HG02884 (cell line): Measurements from ENCODE around the gene ETNK2.

Source experiments
- ATAC-seq: cut with Tn5 transposase; IDR thresholded peaks from one replicate; pipeline ENCODE4 v1.9.1; 2021; ENCODE audit warnings: mild to moderate bottlenecking, moderate library complexity; ENCODE audit not compliant: unreplicated experiment

Gene ETNK2

DNA sequence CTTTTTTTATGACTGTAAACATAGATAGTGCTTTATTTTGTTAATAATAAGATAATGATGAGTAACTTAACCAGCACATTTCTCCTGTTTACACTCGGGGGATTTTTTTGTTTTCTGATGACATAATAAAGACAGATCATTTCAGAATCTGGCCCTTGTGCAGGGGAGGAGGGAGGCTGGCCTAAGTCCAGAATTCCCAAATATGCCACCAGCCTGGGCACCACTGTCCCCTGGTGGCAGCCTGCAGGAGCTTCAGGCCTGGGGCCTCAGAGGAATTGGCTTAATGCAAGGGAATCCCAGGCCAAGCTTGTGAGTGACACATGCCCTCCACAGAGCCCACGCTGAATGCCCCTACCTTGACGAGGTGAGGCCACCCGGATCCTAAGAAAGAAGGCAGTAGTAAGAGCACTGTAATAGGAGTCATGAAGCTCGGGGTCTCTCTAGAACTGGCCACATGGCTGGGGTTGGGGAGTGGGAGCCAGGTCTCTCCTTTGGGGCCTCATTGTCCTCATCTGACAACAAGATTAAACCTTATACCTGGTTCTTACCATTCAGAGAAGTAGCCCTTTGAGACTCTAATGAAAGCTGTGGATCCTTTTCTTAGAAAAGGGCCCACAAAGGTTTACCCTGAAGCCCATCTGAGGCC lies 24.1 kb downstream of the ETNK2 start:
- no peak for ATAC-seq

DNA sequence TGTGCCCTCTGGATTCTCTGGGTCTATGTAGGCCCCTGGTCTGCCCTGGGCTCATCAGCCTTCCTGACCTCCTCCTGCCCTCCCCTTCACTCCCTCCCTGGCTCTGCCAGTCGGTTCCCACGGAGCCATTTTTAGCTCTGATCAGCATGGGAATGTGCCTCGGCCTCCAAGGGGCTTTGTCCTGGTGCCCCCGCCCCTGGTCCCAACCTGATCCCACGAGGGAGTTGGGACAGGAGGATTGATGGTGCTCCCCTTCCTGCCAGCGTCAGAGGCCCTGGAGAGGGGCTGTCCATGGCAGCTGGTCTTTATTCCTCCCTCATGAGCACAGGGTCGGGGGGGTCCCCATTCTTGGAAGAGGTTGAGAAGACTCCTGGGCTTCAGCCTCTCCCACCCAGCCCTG lies 24.9 kb downstream of the ETNK2 start:
- ATAC-seq: no peak

DNA sequence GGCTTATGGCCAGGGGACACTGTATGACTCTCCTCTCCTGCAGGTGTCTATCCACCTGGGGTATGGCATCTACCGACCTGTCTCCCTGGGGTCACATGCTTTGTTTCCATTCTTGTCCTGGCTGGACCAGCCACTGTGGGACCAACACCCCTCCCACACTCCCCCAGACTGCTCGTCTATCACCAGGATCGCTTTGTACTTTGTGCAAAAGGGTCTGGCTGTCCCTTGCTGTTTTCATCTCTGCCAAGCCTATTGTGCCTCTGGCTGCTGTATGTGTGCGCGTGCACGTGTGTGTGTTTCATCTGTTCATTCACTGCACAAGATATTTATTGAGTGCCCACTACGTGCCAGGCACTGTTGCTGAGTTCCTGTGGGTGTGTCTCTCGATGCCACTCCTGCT lies 25.5 kb downstream of the ETNK2 start:
- ATAC-seq: no peak

DNA sequence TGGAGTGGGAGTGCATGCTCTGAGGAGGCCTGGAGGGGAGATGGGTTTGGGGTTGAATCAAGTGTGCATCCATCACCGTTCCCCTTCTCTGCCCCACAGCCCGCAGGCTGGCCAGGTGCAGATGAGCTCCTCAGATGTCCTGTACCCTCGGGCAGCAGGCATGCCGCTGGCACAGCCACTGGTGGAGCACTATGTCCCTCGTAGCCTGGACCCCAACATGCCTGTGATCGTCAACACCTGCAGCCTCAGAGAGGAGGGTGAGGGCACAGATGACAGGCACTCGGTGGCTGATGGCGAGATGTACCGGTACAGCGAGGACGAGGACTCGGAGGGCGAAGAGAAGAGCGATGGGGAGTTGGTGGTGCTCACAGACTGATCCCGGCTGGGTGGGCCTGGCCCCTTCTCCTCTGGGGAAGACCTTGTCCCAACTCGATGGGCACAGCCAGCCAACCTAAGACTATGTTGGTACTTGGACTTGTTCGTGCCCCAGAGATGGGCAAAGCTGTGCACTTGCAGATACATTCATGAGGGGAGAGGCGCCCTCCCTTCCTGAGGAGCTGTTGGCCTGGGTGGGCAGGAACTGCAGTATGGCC lies 26.0 kb downstream of the ETNK2 start:
- no peak for ATAC-seq

DNA sequence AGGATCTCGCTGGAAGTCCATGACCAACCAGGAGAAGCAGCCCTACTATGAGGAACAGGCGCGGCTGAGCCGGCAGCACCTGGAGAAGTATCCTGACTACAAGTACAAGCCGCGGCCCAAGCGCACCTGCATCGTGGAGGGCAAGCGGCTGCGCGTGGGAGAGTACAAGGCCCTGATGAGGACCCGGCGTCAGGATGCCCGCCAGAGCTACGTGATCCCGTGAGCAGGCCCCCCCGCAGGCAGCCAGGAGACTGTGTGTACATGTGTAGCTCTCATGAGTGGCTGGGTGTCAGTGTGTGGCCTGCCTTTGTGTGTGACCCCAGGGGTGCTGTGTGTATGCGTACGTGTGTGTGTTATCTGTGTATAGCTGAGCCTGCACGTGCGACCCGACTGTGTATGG lies 27.2 kb downstream of the ETNK2 start:
- ATAC-seq: no peak

DNA sequence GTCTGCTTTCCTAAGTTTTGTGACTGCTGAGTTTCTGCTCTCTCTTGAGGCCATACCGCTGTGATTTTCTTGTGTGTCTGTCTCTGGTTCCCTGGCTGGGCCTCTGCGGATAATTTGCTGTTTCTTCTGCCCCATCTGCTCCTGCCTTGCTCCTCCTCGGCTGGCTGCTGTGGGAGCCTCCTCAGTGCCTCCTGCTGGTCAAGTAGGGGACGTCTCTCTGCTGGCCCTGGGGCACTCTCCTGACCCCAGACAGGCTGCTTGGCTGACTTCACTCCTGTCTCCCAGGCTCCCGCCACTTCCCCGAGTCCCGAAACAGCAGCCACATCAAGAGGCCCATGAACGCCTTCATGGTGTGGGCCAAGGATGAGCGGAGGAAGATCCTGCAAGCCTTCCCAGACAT lies 28.5 kb downstream of the ETNK2 start:
- ATAC-seq: no peak

DNA sequence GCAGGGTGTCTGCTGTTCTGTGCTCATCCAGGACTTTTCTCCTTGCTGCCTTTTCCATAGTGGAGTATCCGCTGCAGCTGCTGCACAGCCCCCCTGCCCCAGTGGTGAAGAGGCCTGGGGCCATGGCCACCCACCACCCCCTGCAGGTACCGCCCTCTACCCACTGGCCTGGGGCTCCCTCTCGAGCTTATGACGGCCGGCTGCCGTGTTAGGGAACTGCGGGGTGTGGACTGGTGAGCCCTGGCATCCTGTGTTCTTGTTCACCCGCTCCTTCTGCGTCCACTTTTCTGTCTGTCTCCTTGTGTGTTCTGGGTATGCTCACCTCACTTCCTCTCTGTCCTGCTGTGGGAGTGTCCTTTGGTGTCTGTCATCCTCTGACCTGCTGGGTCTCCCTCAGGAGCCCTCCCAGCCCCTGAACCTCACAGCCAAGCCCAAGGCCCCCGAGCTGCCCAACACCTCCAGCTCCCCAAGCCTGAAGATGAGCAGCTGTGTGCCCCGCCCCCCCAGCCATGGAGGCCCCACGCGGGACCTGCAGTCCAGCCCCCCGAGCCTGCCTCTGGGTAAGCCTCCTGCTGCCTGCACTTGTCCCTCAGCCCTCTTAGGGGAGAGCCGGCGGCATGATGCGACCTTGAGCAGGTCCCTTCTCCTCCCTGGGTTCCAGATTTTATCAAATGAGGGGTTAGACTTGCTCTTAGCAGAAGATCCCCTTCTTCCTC lies 29.8 kb downstream of the ETNK2 start:
- no peak for ATAC-seq

DNA sequence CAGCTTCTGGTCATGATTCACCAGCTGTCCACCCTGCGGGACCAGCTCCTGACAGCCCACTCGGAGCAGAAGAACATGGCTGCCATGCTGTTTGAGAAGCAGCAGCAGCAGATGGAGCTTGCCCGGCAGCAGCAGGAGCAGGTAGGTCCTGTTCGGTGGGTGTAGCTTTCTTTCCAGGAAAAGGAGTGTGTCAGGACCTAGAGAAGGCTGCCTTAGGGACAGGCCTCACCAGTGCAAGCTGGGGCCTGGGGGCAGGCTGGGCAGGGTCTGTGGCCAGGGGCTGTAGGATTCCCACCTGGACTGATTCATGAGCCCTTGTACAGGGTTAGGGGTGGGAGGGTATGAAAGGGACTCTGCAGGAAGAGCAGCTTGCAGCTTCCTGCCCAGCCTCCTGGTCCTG lies 35.3 kb downstream of the ETNK2 start:
- no peak for ATAC-seq

DNA sequence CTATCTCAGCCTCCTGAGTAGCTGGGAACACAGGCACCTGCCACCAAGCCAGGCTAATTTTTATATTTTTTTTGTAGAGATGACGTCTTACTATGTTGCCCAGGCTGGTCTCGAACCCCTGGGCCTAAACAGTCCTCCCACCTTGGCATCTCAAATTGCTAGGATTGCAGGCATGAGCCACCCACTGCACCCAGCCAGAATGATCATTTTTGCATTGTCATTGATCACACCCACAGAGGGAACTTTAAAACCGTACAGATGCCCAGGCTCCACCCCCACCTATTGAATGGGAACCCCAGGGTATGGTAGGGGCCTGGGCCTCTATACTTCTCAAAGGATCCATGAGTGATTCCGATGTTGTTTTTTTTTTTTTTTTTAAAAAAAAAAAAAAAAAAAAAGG lies 36.7 kb downstream of the ETNK2 start:
- no peak for ATAC-seq

DNA sequence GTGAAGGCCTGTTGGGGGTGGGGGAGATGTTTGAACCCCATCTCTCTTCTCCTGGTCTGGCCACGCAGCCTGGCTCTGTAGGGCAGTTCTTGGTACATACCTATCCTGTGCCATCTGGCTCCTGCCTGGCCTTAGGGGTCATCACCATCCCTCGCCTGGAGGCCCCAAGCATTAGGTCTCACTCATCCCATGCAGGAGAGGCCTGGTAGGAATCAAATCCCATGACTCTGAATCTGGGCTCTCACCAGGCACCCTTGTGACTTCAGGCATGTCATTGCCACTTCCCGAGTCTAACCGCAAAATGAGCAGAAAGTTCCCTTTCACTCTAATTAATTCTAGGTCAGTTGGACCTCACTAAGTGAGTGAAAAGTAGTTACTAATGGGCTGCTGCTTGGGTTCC lies 37.2 kb downstream of the ETNK2 start:
- ATAC-seq: no peak

DNA sequence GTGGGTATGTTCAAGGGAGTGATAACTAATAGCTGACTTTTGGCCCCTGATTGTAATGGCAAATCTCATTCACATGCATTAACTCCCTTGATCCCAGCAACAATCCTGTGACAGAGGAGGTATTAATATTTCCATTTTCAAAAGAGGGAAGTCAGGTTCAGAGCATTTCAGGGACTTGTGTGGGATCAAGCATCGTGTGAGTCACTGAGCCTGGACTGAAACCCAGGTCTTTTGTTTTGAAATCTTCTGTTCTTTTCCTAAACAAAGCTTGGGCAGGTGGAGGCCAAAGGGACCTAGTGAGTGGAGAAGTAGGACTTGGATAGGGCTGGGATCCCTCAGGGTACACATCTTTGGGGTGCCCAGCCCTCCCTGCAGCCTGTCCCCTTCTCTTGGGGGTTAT lies 37.9 kb downstream of the ETNK2 start:
- no peak for ATAC-seq

DNA sequence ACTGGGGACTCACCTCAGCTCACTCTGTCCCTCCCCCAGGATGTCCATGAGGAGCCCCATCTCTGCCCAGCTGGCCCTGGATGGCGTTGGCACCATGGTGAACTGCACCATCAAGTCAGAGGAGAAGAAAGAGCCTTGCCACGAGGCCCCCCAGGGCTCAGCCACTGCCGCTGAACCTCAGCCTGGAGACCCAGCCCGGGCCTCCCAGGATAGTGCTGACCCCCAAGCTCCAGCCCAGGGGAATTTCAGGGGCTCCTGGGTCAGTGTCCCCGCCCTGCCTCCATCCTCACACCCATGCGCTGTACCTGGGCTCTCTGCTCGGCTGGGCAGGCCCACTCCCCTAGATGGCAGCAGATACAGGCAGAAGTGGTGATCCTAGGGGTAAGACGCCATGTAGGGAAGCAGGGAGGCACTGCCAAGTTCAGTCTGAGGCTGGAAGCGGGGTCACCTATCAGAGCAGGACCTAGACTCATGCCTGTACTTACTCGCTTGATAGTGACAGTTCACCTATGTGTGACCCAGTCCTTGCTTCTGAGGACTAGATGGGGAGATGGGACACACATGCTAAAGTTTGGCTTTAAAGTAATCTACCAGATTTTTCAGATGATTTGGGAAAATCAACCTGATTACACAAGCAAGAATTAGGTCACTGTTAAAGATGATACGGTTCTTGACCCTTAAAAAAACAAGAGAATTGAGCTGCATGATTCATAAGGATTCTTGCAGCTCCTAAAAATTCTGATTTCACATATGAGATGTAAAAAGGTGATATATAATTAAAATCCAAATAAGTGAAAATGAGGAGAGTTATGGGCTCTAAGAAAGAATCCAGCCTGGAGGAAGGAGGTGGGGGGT lies 38.7 kb downstream of the ETNK2 start:
- ATAC-seq: no peak

DNA sequence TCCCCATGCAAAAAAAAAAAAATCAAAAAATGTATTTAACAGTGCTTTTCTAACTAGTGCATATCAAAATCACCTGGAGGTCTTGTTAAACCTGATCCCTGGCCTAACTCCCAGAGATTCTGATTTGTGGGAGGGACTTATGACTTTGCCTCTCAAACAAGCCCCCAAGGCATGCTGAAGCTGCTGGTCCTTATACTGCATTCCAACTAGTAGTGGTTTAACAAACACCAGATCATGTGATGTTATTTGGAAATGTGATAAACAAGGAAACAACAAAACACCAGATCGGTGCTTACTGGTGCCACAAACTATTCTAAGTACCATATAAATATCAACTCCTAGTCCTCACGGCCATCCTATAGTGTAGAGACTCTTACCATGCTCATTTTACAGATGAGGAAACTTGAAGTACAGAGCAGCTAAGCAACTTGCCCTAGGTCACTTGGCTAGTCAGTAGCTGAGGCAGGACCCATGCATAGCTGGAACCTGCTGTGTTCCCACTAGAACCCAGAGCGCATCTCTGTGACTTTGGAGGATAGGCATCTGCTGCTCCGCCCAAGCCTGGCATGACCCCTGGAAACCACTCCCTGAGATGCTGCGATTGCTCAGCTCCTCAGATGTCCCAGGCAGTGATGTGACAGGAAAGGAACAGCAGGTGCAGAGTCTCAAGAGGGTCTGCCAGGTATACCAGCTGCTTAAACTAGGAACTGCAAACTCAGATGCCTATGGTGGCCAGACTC lies 40.8 kb downstream of the ETNK2 start:
- no peak for ATAC-seq

DNA sequence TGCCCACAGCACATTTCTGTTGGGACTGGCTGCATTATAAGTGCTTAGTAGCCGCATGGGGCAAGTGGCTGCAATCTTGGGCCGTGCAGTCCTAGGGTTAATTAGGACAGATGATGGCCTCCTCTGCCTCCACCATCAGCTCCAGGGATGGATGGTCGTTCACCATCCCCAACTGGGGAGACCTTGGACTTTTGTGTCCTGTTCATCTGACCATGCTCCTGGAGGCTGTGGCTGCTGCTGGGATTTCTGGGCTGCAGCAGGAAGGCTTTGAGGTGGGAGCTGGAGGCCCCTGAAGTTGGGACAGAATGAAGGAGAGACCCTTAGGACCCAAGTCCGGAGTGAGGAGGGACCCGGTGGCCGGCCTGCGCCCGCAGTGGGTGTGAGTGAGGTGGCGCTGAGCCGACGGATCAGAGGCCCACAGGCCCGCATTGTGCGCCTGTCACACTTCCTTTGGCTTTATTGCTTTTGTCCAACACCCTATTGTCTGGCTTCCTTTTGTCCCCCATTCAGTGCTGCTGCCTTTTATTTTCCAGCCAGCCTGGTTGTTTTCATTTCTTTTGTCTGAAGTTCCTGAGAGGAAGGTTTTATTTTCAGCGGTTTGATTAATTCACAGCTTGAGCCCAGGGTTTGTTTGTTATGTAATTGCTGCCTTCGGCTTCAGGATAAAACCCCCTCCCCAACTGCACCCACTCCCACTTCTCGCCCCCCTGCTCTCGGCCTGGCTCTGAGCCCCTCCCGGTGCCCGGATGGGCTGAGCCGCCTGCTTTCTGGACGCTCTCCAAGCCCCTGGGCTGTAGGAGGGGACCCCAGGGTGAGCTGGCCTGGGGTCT lies 43.3 kb downstream of the ETNK2 start:
- no peak for ATAC-seq

DNA sequence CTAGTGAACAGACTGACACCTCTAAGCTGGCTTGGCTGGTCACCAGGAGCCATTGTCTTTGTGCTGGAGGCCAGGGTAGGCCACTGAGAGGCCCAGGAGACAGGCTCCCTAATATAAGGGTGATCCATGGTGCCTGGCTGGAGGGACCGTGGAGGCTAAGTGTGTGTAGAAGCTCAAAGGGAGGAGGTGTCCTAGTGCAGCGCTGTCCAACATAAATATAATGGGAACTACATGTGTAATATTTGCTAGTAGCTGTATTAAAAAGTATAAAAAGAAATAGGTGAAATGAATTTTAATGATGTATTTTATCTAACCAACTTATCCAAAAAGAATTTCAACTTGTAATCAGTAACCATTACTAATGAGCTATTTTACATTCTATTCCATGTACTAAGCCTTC lies 44.0 kb downstream of the ETNK2 start:
- ATAC-seq: no peak

DNA sequence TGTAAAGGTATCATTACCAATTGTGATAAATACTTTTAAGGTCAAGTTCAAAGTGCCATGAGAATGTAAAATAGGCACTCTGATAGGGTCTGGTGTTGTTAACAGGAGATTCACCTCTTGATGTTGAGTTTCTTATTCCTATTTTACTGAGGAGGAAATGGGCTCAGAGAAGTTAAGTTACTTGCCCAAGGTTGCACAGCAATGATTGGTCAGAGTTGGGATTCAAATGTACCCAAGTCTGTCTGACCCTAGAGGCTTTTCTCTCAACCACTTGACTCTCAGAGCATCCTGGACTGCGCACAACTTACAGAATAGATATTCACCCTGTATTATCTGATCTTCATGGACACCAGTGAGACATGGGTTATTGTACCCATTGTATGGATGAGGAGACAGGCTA lies 45.0 kb downstream of the ETNK2 start:
- no peak for ATAC-seq

DNA sequence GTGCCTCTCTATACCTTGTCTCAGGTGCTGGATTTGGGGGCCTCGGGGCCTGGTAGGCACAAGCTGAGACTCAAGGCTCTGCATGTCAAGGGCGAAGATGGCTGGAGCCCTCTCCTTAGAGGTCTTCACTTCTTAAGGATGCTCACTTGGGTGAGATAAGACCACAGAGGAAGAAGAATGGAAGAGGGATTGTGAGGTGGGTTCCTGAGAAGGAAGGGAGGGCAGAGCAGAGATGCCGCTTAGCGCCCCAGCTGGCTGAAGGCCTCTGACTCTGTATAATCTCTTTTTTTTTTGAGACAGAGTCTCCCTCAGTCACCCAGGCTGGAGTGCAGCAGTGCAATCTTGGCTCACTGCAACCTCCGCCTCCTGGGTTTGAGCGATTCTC lies 46.7 kb downstream of the ETNK2 start:
- no peak for ATAC-seq

DNA sequence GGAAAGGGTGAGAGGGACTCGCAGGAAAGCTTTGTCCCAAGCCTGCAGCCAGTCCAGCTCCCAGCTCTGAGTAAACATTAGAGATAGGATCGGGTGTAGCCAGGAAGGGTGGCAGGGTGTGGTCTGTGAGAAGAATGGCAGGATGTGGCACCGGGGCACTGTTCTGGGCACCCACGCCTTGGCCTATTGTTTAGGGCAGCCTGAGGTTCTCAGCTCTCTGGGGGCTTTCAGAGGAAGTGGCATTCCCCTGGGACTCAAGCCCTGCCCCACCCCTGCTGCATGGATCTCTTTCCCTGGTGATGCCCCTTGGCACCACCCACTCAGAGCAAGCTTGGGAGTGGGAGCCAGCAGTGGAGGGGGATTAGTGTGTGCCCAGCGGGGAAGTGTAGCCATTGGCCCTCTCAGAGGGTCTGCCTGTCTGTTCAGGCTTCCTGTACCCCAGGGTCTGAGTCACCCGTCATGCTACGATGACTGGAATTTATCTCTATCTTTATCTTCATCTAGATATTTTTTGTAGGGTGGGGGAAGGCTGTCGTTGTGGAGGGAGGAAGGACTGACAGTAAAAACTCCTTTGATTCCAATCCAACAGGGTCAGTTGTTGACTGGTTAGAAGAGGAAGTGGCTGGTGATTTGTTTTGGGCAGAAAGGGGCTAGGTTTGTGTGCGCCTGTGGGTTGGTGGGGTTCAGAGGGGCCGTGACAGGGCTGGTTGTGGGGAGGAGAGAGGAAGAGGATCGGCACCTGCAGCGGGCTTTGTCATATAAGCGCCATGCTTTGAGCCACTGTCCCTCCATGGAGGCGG lies 47.3 kb downstream of the ETNK2 start:
- ATAC-seq: no peak

DNA sequence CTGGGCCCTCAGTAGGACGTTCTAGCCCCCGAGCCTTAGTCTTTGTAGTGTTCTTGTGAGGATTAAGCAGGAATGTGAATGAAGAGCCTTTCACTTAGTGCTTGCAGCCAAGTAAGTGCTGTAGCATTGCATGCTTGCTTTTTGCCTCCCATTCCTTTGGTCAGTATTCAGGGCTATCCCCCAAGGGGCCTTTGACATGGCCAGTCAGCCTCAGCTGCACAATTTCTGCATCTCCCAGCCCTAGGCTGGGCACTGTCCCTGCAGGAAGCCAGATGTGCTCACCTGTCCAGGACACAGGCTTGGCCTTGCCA lies 48.5 kb downstream of the ETNK2 start:
- no peak for ATAC-seq
